ENCODE measurements around the gene STX8. TPM values are rescaled to one million over a fixed set of nuclear protein-coding genes. Genes with fewer than 3 reads are reported as not detected.
A peak's percentile ranks its signal among the peaks of the same experiment; 100 is the strongest.
"Not testable (repeated sequence)": the region's sequence is repeated elsewhere in the genome, so short reads cannot be mapped to it uniquely, and the experiment has no call there.

The STX8 gene
- total RNA-seq, 2 experiments from 2014 or later, result 59.6 to 71.5 TPM

GRCh38 chr17:9350080-9350479 is 225.5 kb downstream of the STX8 start:
- no peak for TF ChIP-seq CTCF (IDR thresholded peaks at IDR 0.05)
- H3K27me3 Mint-ChIP-seq, result no peaks in the 10 kb centered on the region
- ChIA-PET POLR2A (no interaction called here), CTCF (no interaction called here)
- no peak overlapping the region for H3K27ac Mint-ChIP-seq
- peaks cover 10% of the 10 kb centered on the region for H3K4me1 Mint-ChIP-seq (ENCODE audit: low read depth)
- DNase-seq (no peak), ATAC-seq (no peak)
- H3K4me3 Mint-ChIP-seq, result no peak overlapping the region
- no peaks in the 10 kb centered on the region for H3K9me3 Mint-ChIP-seq
- peaks cover 4% of the 10 kb centered on the region for H3K36me3 Mint-ChIP-seq (ENCODE audit: low read depth)
- intact Hi-C loops (cut with micrococcal nuclease), result no loop called here

- ChIA-PET POLR2A (no interaction called here), CTCF (interaction anchor here (1.9 kb wide), 1 partner anchor 13 kb away, joined by 4 read pairs; no protein-coding TSS in a partner anchor)
- Mint-ChIP-seq H3K4me3 (peak overlapping the region; percentile 10), H3K9me3 (no peaks in the 10 kb centered on the region), H3K4me1 (ENCODE audit: low read depth) (peaks cover 10% of the 10 kb centered on the region), H3K36me3 (ENCODE audit: low read depth) (peaks cover 3% of the 10 kb centered on the region), H3K27me3 (no peaks in the 10 kb centered on the region), H3K27ac (peak overlapping the region; percentile 31)
- TF ChIP-seq CTCF (IDR thresholded peaks at IDR 0.05), result no peak
- ATAC-seq (peak; percentile 64), DNase-seq (peak; percentile 57)
- intact Hi-C loops (cut with micrococcal nuclease), result no loop called here
These were observed 229.2 kb downstream of the STX8 start for GRCh38 chr17:9346296-9346926.

- no peaks in the 10 kb centered on the region for H3K27me3 Mint-ChIP-seq
- peaks cover 2% of the 10 kb centered on the region for H3K36me3 Mint-ChIP-seq (ENCODE audit: low read depth)
- peaks cover 10% of the 10 kb centered on the region for H3K4me1 Mint-ChIP-seq (ENCODE audit: low read depth)
- no peak for TF ChIP-seq CTCF (IDR thresholded peaks at IDR 0.05)
- intact Hi-C loops (cut with micrococcal nuclease), result no loop called here
- no peak overlapping the region for H3K4me3 Mint-ChIP-seq
- no peak for DNase-seq
- no peak for ATAC-seq
- no peaks in the 10 kb centered on the region for H3K9me3 Mint-ChIP-seq
- ChIA-PET POLR2A (no interaction called here), CTCF (interaction anchor here (1.0 to 1.2 kb wide), 2 partner anchors 13 to 19 kb away, joined by 3 read pairs; no protein-coding TSS in a partner anchor)
- H3K27ac Mint-ChIP-seq, result no peak overlapping the region
These were observed 232.1 kb downstream of the STX8 start for GRCh38 chr17:9343516-9343915.

GRCh38 chr17:9342225-9342624 is 233.4 kb downstream of the STX8 start:
- H3K36me3 Mint-ChIP-seq (ENCODE audit: low read depth), result peaks cover 6% of the 10 kb centered on the region
- H3K27me3 Mint-ChIP-seq, result no peaks in the 10 kb centered on the region
- CTCF ChIA-PET, result interaction anchor here (1.0 kb wide), 1 partner anchor 18 kb away, joined by 3 read pairs; no protein-coding TSS in a partner anchor
- peaks cover 10% of the 10 kb centered on the region for H3K4me1 Mint-ChIP-seq (ENCODE audit: low read depth)
- no peak overlapping the region for H3K27ac Mint-ChIP-seq
- peaks cover 3% of the 10 kb centered on the region for H3K9me3 Mint-ChIP-seq
- no peak for TF ChIP-seq CTCF (IDR thresholded peaks at IDR 0.05)
- ATAC-seq, result no peak
- no peak for DNase-seq
- no peak overlapping the region for H3K4me3 Mint-ChIP-seq
- intact Hi-C loops (cut with micrococcal nuclease), result no loop called here
- POLR2A ChIA-PET, result no interaction called here

GRCh38 chr17:9339958-9340357 is 235.7 kb downstream of the STX8 start:
- no peak overlapping the region for H3K27ac Mint-ChIP-seq
- ChIA-PET CTCF (no interaction called here), POLR2A (no interaction called here)
- H3K4me3 Mint-ChIP-seq, result no peak overlapping the region
- H3K27me3 Mint-ChIP-seq, result no peaks in the 10 kb centered on the region
- intact Hi-C loops (cut with micrococcal nuclease), result no loop called here
- DNase-seq (no peak), ATAC-seq (no peak)
- peaks cover under 1% of the 10 kb centered on the region for H3K4me1 Mint-ChIP-seq (ENCODE audit: low read depth)
- H3K36me3 Mint-ChIP-seq (ENCODE audit: low read depth), result peaks cover 14% of the 10 kb centered on the region
- no peak for TF ChIP-seq CTCF (IDR thresholded peaks at IDR 0.05)
- peaks cover 20% of the 10 kb centered on the region for H3K9me3 Mint-ChIP-seq

- H3K27ac Mint-ChIP-seq; H3K4me3 Mint-ChIP-seq; H3K4me1 Mint-ChIP-seq (ENCODE audit: low read depth); H3K27me3 Mint-ChIP-seq; intact Hi-C loops (cut with micrococcal nuclease); CTCF ChIA-PET; DNase-seq; ATAC-seq; POLR2A ChIA-PET: not testable (repeated sequence)
- Mint-ChIP-seq H3K36me3 (ENCODE audit: low read depth) (peaks cover 17% of the 10 kb centered on the region), H3K9me3 (peaks cover 25% of the 10 kb centered on the region)
These were observed 236.1 kb downstream of the STX8 start for GRCh38 chr17:9339482-9339881.

Data from activated CD8-positive, alpha-beta T cell treated with anti-CD3 and anti-CD28 coated beads for 36 hours (primary cell).